ENCODE results near the gene EMX1. TPM values are rescaled to one million over a fixed set of nuclear protein-coding genes. Genes with fewer than 3 reads are reported as not detected.

The EMX1 gene
- total and polyA plus RNA-seq, 2 of the 13 experiments (the other 11 are each of a cell fraction or from before 2014, with no cell fraction given) = 0.62 to 4.9 TPM

DNA sequence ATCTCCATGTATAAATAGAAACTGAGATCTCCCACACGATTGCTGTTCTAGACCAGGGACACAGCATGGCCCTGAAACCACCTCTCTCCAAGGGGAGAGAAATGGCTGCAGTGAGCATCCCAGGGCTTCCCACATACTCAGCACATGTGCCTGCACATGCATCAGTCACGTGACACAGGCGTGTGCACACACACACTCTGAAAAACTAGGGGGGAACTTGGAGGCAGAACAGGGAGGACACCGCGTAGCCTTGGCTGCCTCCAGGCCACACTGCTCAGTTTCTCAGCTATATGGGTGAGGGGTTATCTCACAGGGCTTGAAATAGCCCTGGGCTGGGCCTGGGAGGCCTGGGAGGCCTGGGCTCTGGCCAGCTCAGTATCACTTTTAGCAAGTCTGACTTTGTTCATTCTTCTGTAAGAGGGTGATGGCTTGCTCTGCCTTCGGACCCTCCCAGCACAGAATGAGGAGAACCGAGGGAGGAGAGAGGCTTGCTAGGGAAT lies 66.9 kb downstream of the EMX1 start:
- H3K9me3 ChIP-seq (ENCODE audit: low read length) = no peaks in the 10 kb centered on the region
- ChIA-PET POLR2A (interaction anchor here (1.1 to 1.3 kb wide), 2 partner anchors 11 to 12 kb away, joined by 4 read pairs; no protein-coding TSS in a partner anchor), CTCF (ENCODE audit: low intra/inter-chr PET ratio, low total read pairs) (no interaction called here)
- no peak for TF ChIP-seq ZBTB4 (CRISPR knock-in tag; IDR thresholded peaks at IDR 0.05; ENCODE audit: borderline replicate concordance)
- 0 out of 2 replicates have a peak, but pooled peaks have one; percentile 4 for TF ChIP-seq ARID4A (CRISPR knock-in tag; IDR thresholded peaks at IDR 0.05; ENCODE audit: borderline replicate concordance)
- TF ChIP-seq ZNF17 (CRISPR knock-in tag; IDR thresholded peaks at IDR 0.05) = 0 out of 2 replicates have a peak, but pooled peaks have one; percentile 70
- peak overlapping the region; percentile 38 for H3K27ac ChIP-seq (ENCODE audit: extremely low read length, insufficient read depth, low read length)
- no peak overlapping the region for H3K9ac ChIP-seq (ENCODE audit: insufficient read depth, low read depth, low read length)
- FAIRE-seq (no peak), DNase-seq (ENCODE audit: low spot score) (no peak), ATAC-seq (peak; percentile 45)
- peaks cover 19% of the 10 kb centered on the region for H3K4me1 ChIP-seq (ENCODE audit: insufficient read depth, low read length)
- no peaks in the 10 kb centered on the region for H4K20me1 ChIP-seq (ENCODE audit: insufficient read depth, low read length)
- no peaks in the 10 kb centered on the region for H3K79me2 ChIP-seq (ENCODE audit: insufficient read depth, low read length)
- WGBS (ENCODE audit: low lambda C conversion rate) = 91% methylated on average over 7 of the region's 7 CpGs
- intact Hi-C loops (cut with micrococcal nuclease; ENCODE audit: unreplicated experiment) = no loop called here
- H3K27me3 ChIP-seq (ENCODE audit: control insufficient read depth in 1 of 2, insufficient read depth in 2 of 2, low read length in 2 of 2) = no peaks in the 10 kb centered on the region
- no peak overlapping the region for H2AFZ ChIP-seq (ENCODE audit: low read length)
- H3K4me2 ChIP-seq (ENCODE audit: low read depth, low read length) = no peak overlapping the region
- in situ Hi-C loops (cut with HindIII; ENCODE audit: extremely low pct_ligation_motif_present, low pct_unique_long_range_greater_than_20kb) = no loop called here
- H3K36me3 ChIP-seq (replicated peaks in 1 of 2; ENCODE audit: control insufficient read depth in 1 of 2, insufficient read depth in 2 of 2, low read length in 2 of 2) = peaks cover 20 to 25% of the 10 kb centered on the region in 2 experiments; a peak in 4 of 5 replicates
- H3K4me3 ChIP-seq (replicated peaks in 1 of 3; ENCODE audit: insufficient read depth in 1 of 3, low read depth in 2 of 3, low read length in 3 of 3) = no peak overlapping the region
- no TSS peak for BruUV-seq (replicated peaks)

Other genes with a start within 250 kb of the EMX1 start
- 15.9 and 28.4 TPM in 2 replicates for gene EXOC6B, start 91.5 kb upstream of the EMX1 start, total RNA-seq (2016; rRNA removed; fragmentation: Illumina TruSeq; extraction: Trizol)
- gene EXOC6B, start 91.5 kb upstream of the EMX1 start, polyA plus RNA-seq (2011; rRNA removed) = 9.1 and 10.0 TPM in 2 replicates
- gene SPR, start 30.1 kb upstream of the EMX1 start, total RNA-seq (2016; rRNA removed; fragmentation: Illumina TruSeq; extraction: Trizol) = 85.0 and 96.0 TPM in 2 replicates
- 32.4 and 34.0 TPM in 2 replicates for gene SPR, start 30.1 kb upstream of the EMX1 start, polyA plus RNA-seq (2011; rRNA removed)
- 22.2 and 34.9 TPM in 2 replicates for gene SFXN5, start 154.2 kb downstream of the EMX1 start, total RNA-seq (2016; rRNA removed; fragmentation: Illumina TruSeq; extraction: Trizol)
- gene SFXN5, start 154.2 kb downstream of the EMX1 start, polyA plus RNA-seq (2011; rRNA removed) = 37.4 and 42.8 TPM in 2 replicates
- 8.7 and 9.4 TPM in 2 replicates for gene RAB11FIP5, start 195.4 kb downstream of the EMX1 start, total RNA-seq (2016; rRNA removed; fragmentation: Illumina TruSeq; extraction: Trizol)
- gene RAB11FIP5, start 195.4 kb downstream of the EMX1 start, polyA plus RNA-seq (2011; rRNA removed) = 21.9 and 22.9 TPM in 2 replicates

Data from HepG2 (cell line).